HG03095 (cell line): ENCODE data around the gene TRPM5.

Experiments
- ATAC-seq: cut with Tn5 transposase; IDR thresholded peaks from one replicate; pipeline ENCODE4 v1.9.1; 2021; ENCODE audit warnings: moderate library complexity; ENCODE audit not compliant: unreplicated experiment

The TRPM5 gene

DNA sequence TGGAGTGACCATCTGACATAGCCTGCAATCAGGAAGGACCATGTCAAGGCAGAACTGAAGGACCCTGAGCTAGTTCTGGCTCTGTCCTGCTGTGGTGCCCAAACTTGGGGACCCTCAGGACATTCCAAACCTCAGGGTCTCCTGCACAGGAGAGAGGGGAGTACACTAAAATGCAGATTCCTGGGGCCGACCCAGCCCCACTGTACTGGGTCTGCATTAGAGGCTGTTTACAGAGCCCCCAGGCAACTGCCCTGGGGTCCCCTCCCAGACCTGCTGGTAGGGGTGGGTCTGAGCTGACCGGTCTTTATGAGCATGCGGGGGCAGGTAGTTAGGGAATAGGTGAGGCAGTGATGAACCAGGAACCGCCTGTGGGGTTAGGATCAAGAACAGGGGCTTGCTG, 6.8 kb downstream of the TRPM5 start:
- no peak for ATAC-seq

DNA sequence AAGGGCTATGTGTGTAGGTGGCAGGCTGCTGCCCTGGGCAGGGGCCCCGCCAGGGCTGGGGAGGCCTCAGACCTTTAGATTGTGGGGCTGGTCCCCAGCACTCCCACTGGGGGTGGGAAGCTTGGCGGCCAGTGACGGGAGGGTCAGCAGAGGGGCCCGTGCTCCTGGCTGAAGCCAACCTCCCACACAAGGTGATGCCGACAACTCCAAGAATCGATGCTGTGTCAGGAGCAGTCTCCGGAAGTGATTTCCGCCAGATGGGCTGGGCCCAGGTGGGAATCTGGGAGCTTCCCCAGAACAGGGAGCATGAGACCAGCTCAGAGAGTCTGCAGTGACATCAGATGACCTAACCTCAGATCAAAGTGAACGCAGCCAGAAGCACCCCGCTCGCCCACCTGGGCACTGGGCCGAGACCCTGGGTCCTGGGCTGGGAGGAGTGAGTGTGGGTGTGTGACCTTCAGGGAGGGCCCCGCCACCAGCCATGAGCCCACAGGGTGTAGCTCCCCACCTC, 7.7 kb downstream of the TRPM5 start:
- no peak for ATAC-seq

DNA sequence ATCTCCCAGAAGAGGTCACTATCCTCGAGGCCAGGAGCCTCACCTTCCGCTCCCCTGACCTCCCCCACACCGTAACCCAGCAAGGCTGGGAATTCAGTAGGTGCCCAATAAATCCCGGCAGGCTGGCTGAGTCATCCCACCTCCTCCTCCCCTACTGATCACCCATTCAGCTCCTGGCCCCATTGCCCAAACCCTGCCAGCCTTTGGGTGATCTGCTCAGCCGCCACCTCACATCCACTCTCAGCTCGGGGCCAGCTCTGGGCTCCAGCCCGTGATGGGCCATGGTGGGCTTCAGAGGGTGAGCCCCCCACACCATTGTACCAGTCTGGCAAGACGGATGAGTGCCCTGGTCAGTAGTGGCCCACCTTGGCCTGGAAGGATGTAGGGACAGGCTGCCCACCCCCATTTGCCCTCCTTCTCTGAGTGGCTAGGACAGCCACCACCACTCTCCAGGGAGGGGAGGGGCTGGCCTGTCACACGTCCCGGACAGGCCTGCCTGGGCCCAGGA, 8.2 kb downstream of the TRPM5 start:
- ATAC-seq = no peak

GRCh38 chr11:2435288-2436012, 8.9 kb downstream of the TRPM5 start:
- no peak for ATAC-seq

- ATAC-seq = no peak
Observed at GRCh38 chr11:2434506-2435255, 9.6 kb downstream of the TRPM5 start.

DNA sequence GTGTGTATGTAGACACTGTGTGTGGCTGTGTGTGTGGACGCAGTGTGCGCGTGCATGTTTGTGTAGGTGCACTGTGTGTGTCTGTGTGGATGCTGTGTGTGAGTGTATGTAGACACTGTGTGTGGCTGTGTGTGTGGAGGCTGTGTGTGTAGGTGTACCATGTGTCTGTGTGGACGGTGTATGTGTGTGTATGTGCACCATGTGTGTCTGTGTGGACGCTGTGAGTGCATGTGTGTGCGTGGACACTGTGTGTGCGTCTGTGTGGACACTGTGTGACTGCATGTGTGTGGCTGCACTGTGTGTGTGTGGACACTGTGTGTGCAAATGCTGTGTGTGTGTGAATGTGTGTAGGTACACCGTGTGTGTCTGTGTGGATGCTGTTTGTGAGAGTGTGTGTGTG, 10.3 kb downstream of the TRPM5 start:
- ATAC-seq = no peak

DNA sequence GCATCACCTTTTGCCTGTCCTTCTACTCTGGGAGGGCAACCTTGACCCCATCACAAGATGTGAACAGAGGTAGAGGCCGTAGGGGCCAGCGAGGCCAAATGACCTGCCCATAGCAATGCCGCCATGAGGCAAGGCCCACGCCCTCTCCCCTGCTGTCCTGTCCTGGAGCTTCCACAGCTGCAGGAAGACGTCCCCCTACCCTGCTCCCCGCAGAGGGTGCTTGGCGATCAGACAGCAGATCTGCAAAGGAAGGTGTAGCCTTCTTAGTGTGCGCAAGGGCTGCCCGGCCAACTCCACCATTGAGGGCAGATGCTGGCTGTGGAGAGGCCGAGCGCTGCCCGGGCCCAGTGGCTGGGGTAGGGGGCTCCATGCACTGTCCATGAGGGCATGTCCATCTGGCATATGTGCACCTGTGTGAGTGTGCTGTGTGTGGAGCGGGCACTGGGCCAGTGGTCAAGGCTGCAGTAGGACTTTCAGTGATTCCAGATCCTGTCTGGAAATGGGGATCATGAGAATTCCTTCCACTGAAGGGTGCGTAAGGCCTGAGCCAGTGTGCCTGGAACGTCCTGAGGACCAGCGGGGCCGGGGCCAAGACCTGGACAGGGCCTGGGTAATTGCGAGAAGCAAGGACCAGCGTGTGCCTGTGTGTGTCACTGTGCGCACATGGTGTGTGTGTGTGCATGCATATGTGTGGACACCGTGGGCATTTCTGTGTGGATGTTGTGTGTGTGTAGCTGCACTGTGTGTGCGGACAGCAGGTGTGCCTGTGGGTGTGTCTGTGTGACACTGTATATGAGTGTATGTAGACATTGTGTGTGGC, 11.0 kb downstream of the TRPM5 start:
- no peak for ATAC-seq

- ATAC-seq = no peak
Observed at GRCh38 chr11:2432628-2433071, 11.7 kb downstream of the TRPM5 start.

GRCh38 chr11:2432171-2432621, 12.1 kb downstream of the TRPM5 start:
- ATAC-seq = no peak

GRCh38 chr11:2431395-2431794, 12.9 kb downstream of the TRPM5 start:
- ATAC-seq = no peak

- no peak for ATAC-seq
Observed at GRCh38 chr11:2428322-2428795, 16.0 kb downstream of the TRPM5 start.

- no peak for ATAC-seq
Observed at GRCh38 chr11:2427721-2428321, 16.5 kb downstream of the TRPM5 start.

DNA sequence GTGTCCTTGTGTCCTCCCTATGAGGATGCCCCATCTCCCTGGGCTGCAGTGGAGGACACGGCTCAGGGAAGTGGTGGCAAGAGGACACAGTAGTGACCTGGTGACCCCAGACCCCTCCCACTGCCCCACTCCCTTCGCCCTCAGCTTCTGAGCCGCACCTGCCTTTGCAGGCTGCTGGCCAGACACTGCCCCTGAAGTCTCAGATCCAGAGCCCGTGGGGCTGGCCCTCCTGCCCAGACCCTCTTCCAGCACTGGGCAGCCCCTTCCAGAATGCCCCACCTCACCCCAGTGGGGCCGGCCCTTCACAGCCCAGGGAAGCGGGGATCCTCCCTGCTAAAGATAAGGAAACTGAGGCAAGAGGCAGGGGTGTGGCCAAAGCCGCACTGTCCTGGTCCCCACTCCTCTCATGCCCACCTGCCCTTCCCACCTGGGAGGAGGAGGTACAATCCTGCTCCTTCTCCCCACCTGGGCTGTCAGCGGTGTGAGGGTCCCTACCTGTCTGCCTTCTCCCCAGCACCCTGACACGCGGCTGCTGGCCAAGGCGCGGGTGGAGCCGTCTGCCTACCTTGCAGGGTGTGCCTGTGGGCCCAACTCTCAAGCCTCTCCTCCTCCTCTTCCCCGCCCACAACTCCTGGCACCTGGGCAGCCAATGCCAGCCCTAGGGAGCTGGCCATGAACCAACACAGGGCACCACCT, 17.3 kb downstream of the TRPM5 start:
- ATAC-seq = no peak

DNA sequence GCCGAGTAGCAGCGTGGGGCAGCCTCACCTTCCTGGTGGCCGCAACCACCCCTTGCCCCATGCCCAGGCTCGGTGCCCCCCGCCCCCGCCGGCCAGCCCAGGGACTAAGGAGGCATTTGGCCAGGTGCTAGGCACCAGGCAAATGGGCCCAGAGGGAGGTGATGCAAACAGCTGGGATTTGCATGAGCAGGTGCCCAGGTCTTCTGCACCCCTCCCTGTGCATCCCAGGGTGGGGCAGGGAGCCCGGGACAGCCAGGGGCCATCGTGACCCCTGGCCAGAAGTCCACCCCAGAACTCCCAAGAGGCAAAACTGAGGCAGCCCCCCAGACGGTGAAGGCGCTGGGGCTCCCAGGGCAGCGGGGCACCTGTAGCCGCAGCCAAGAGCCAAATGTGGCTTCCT, 18.1 kb downstream of the TRPM5 start:
- ATAC-seq = no peak

GRCh38 chr11:2425506-2425905, 18.8 kb downstream of the TRPM5 start:
- no peak for ATAC-seq

GRCh38 chr11:2424811-2425495, 19.4 kb downstream of the TRPM5 start:
- ATAC-seq = no peak

- no peak for ATAC-seq
Observed at GRCh38 chr11:2423157-2424025, 20.9 kb downstream of the TRPM5 start.

DNA sequence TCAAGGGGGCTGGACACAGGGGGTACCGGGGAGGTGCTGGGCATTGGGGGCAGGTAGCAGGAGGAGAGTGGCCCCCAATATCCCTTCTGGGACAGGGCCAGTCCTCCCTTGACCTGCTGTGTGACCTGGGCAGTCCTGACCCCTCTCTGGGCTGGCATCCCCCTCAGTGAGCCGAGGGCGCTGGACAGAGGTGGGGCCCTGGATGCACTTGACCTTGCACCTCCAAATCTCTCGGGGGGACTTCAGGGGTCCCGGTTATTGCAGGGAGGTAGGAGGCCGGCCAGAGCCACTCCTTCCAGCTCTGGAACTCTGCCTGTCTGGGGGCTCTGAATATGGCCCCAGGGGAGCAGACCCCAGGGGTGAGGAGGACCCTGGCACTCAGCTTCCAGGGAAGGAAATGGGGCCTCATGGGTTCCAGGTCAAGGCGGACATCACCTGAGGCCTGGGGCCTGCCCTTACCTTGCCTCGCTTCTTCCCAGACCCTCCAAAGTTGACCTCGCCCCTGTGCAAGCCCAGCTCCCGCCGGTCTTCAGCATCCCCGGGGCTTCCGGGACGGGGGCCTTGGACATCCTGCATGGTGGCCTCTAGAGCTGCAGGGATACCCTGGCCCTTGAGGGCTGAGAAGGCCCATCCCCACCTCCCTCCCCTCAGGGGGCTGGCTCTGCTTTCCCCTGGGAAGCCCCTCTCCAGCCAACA, 21.7 kb downstream of the TRPM5 start:
- ATAC-seq = no peak
